HCT116 (cell line): Measurements from ENCODE around the gene TMEM123. TPM values are rescaled to one million over a fixed set of nuclear protein-coding genes. Genes with fewer than 3 reads are reported as not detected.
A peak's percentile ranks its signal among the peaks of the same experiment; 100 is the strongest.

ENCODE experiments used
- ATAC-seq: fragments of 200-7000 bp; cut with Tn5 transposase; 2 replicates; pipeline ENCODE4 v1.9.1; 2020; ENCODE audit warnings: mild to moderate bottlenecking, moderate library complexity
- BruUV-seq: library from RNA; stranded (reverse); fragments of 400-500 nt; replicated peaks from 2 replicates; lab custom pipeline; 2021; lab: Mats Ljungman, UMichigan
- CTCF ChIA-PET: fragments of 300-600 bp; sonication (Branson Sonifier 250); formaldehyde crosslinking; loops from one replicate; lab custom pipeline; 2021; ENCODE audit warnings: antibody characterized with exemption; lab: Charles Lee
- POLR2A ChIA-PET: fragments of 300-600, 350-600 bp; sonication (Branson Sonifier 250); formaldehyde crosslinking; loops from one replicate; lab custom pipeline; 2021; ENCODE audit warnings: antibody characterized with exemption; lab: Charles Lee
- RAD21 ChIA-PET, 2 experiments: fragments of 300-600 bp; sonication (Branson Sonifier 250); formaldehyde crosslinking; loops; one replicate each; lab custom pipeline; 2023; ENCODE audit warnings: low total read pairs in 2 of 2; ENCODE audit not compliant: uncharacterized antibody in 2 of 2, unreplicated experiment in 2 of 2, low non-redundant PET in 1 of 2; lab: Charles Lee
- DNase-seq: peaks from one replicate; pipeline ENCODE4 v3.0.0-alpha.2; 2010; ENCODE audit warnings: low read depth, low spot score
- H2AFZ ChIP-seq: fragments of 200-600 bp; shearing (Covaris generic), sonication (generic); 2 replicates; pipeline ENCODE4 v1.6.1; 2017; ENCODE audit warnings: low read depth, mixed run types, mixed read lengths, antibody characterized with exemption, low read length; ENCODE audit not compliant: poor library complexity, severe bottlenecking
- H3K27ac ChIP-seq: 2 replicates; pipeline ENCODE4 v1.5.1; 2012; ENCODE audit warnings: low read depth, low read length
- H3K27me3 ChIP-seq: fragments of 200-600 bp; sonication (generic); 2 replicates; pipeline ENCODE4 v1.6.1; 2016; ENCODE audit warnings: mixed run types, low read length, mixed read lengths; ENCODE audit not compliant: insufficient read depth
- H3K36me3 ChIP-seq, 2 experiments: fragments of 200-500 bp in 1 of 2; fragments of 200-600 bp in 1 of 2; sonication (Bioruptor generic) in 1 of 2; sonication (generic) in 1 of 2; 2 replicates each; pipeline versions ENCODE4 v1.5.1 to v1.6.1; 2014 to 2016; ENCODE audit warnings: low read length in 2 of 2, inconsistent platforms in 1 of 2, mixed read lengths in 1 of 2, mixed run types in 1 of 2; ENCODE audit not compliant: insufficient read depth in 2 of 2, control insufficient read depth in 1 of 2
- H3K4me1 ChIP-seq, 2 experiments: fragments of 200-600 bp in 1 of 2; sonication (generic) in 1 of 2; 2 replicates each; pipeline versions ENCODE4 v1.5.1 to v1.6.1; 2012 to 2017; ENCODE audit warnings: low read length in 2 of 2, inconsistent platforms in 1 of 2, mild to moderate bottlenecking in 1 of 2, mixed read lengths in 1 of 2, mixed run types in 1 of 2, moderate library complexity in 1 of 2; ENCODE audit not compliant: insufficient read depth in 2 of 2, control insufficient read depth in 1 of 2
- H3K4me2 ChIP-seq: fragments of 200-600 bp; sonication (generic); 2 replicates; pipeline ENCODE4 v1.6.1; 2017; ENCODE audit warnings: mixed run types, low read length, mixed read lengths
- H3K4me3 ChIP-seq, 2 experiments: fragments of 200-600 bp in 1 of 2; sonication (generic) in 1 of 2; replicated peaks in 1 of 2; 2 replicates each; pipeline ENCODE4 v1.5.1; 2011 to 2016; ENCODE audit warnings: low read length in 2 of 2, control low read depth in 1 of 2, low read depth in 1 of 2, mild to moderate bottlenecking in 1 of 2, mixed read lengths in 1 of 2, mixed run types in 1 of 2
- H3K79me2 ChIP-seq: fragments of 200-600 bp; sonication (generic); 2 replicates; pipeline ENCODE4 v1.6.1; 2017; ENCODE audit warnings: mild to moderate bottlenecking, mixed run types, low read length, moderate library complexity, mixed read lengths; ENCODE audit not compliant: insufficient read depth
- H3K9ac ChIP-seq: fragments of 200-600 bp; sonication (generic); 2 replicates; pipeline ENCODE4 v1.6.1; 2016; ENCODE audit warnings: low read length, mixed read lengths
- H3K9me2 ChIP-seq: fragments of 200-600 bp; sonication (generic), shearing (Covaris generic); 2 replicates; pipeline ENCODE4 v1.6.1; 2017; ENCODE audit warnings: mixed run types, mild to moderate bottlenecking, moderate library complexity; ENCODE audit not compliant: insufficient read depth
- H3K9me3 ChIP-seq, 2 experiments: fragments of 200-500 bp in 1 of 2; fragments of 200-600 bp in 1 of 2; sonication (Bioruptor generic) in 1 of 2; sonication (generic) in 1 of 2; 2 replicates each; pipeline ENCODE4 v1.6.1; 2014 to 2017; ENCODE audit warnings: low read length in 2 of 2, mixed read lengths in 2 of 2, inconsistent platforms in 1 of 2, low read depth in 1 of 2, mild to moderate bottlenecking in 1 of 2, mixed run types in 1 of 2, moderate library complexity in 1 of 2; ENCODE audit not compliant: control insufficient read depth in 1 of 2, insufficient read depth in 1 of 2
- H4K20me1 ChIP-seq: fragments of 200-600 bp; sonication (generic), shearing (Covaris generic); 2 replicates; pipeline ENCODE4 v1.6.1; 2017; ENCODE audit warnings: mixed run types, mild to moderate bottlenecking, moderate library complexity; ENCODE audit not compliant: insufficient read depth
- EGR1 ChIP-seq: IDR thresholded peaks from 2 replicates; pipeline ENCODE4 v1.6.1; 2012; ENCODE audit warnings: low read depth
- JUND ChIP-seq: IDR thresholded peaks from 2 replicates; pipeline ENCODE4 v1.6.1; 2012
- RAD21 ChIP-seq: IDR thresholded peaks from 2 replicates; pipeline ENCODE4 v1.6.1; 2012; ENCODE audit warnings: low read depth, mild to moderate bottlenecking
- intact Hi-C: fragments of 100-400 bp; cut with micrococcal nuclease; formaldehyde crosslinking; loops from 2 replicates; pipeline ENCODE4 v1.10.0; 2022
- total RNA-seq: library from RNA; stranded (reverse); gene quantifications from one replicate; pipeline ENCODE4 v1.2.1, GENCODE V29; 2021; ENCODE audit not compliant: unreplicated experiment

TMEM123 gene
- total RNA-seq, 1 experiment from 2014 or later: 217 TPM

DNA sequence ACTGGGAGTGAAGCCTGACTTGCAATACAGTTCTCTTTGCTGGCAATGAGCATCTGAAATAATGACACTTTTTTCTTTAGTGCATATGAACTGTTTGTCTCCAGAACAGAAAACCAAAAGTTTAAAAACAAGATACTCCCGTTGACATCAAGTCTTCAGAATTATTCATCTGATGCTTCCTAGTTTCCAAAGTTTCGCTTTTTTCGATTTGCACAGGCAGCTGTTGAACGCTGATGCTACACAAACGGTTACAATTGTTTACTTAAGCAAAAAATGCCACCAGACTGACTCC lies 106.2 kb downstream of the TMEM123 start:
- H2AFZ ChIP-seq: peak overlapping the region; percentile 74

More for the DNA sequence above, 106.2 kb downstream of the TMEM123 start:
- Histone ChIP-seq H4K20me1 (no peaks in the 10 kb centered on the region), H3K9ac (peak overlapping the region; percentile 85), H3K36me3 (peaks cover 6 to 10% of the 10 kb centered on the region in 2 experiments; a peak in 2 of 4 replicates), H3K9me2 (no peaks in the 10 kb centered on the region), H3K4me3 (peak overlapping the region; percentile 75 to 80), H3K4me2 (peak overlapping the region; percentile 86), H3K27ac (peak overlapping the region; percentile 62), H3K79me2 (peaks cover 41% of the 10 kb centered on the region), H3K27me3 (no peaks in the 10 kb centered on the region), H3K9me3 (no peaks in the 10 kb centered on the region), H3K4me1 (peaks cover 2 to 27% of the 10 kb centered on the region in 2 experiments; a peak in 3 of 4 replicates)
- CTCF ChIA-PET: no interaction called here
- POLR2A ChIA-PET: no interaction called here
- no TSS peak for BruUV-seq
- intact Hi-C loops: loop anchor here (10.0 kb wide), 1 partner anchor 482 kb away; no protein-coding TSS in a partner anchor
- TF ChIP-seq EGR1 (no peak), JUND (peak; percentile 18; the same call in 1 of the 2 replicates), RAD21 (0 out of 2 replicates have a peak, but pooled peaks have one; percentile 9)
- no peak for ATAC-seq
- RAD21 ChIA-PET: no interaction called here
- DNase-seq: no peak

Other genes starting within 250 kb of the TMEM123 start
- 4.7 TPM for gene BIRC3, start 135.3 kb downstream of the TMEM123 start, total RNA-seq
- gene BIRC2, start 105.6 kb downstream of the TMEM123 start, total RNA-seq: 32.6 TPM
- gene MMP7, start 78.0 kb upstream of the TMEM123 start, total RNA-seq: 0.61 TPM
- gene MMP20, start 172.6 kb upstream of the TMEM123 start, total RNA-seq: 0.30 TPM